ENCODE results near the gene HLA-DMB. TPM values are rescaled to one million over a fixed set of nuclear protein-coding genes. Genes with fewer than 3 reads are reported as not detected.

The HLA-DMB gene
- total RNA-seq, 4 donors from 2014 or later: 59.4 to 199 (median 91.6) TPM

DNA sequence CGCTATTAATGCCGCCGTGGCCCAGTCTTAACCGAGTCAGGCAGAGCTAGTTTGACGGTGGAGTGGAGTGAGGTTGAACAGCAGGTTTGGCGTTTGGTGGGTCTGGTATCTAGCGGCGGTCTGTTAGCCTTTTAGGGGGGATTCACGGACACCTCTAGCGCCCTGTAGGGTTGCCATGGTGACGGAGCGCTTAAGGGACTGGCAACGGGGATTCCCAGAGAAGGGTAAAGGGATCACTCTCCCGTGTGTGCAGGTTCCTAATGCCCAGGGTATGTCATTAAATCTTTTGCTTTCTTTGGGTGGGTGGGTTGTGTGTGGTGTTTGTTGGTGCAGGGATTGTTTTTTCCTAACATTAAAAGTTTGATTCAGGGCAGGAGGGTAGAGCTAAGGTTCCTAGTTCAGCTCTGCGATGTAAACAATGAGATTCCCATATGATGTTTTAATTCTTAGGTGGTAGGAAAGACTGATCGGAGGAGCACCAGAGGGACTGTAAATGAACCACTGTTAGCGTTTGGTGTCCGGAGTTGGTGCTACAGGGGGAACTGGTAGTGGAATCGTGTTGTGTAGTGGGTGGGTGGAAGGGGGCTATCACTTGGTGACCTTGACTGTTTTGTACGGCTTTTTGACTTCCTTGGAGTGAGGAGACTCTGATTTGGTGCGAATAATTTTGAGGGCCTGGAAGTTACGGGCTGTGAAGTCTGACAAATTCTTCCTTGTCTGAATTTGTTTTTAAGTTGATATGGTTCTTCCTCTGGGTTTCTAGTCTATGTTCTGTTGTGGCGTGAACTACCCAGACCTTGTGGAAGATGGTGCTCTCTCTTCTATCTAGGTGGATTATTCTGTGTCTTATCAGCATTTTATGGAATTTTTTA is 32.6 kb upstream of the HLA-DMB start:
- Histone ChIP-seq H3K9me3 (no peaks in the 10 kb centered on the region), H3K4me1 (peaks cover 0 to 41% (median 5%) of the 10 kb centered on the region in 4 donors), H3K27me3 (no peaks in the 10 kb centered on the region), H3K27ac (peak overlapping the region; percentile 74 to 100 (median 100)), H3K4me3 (peak overlapping the region; percentile 81 to 95 (median 90)), H3K36me3 (peaks cover 0 to 51% (median 3%) of the 10 kb centered on the region in 3 donors)
- peak in 2 of 3 donors; percentile 47 to 68 for DNase-seq
- TF ChIP-seq, protein P1, sequence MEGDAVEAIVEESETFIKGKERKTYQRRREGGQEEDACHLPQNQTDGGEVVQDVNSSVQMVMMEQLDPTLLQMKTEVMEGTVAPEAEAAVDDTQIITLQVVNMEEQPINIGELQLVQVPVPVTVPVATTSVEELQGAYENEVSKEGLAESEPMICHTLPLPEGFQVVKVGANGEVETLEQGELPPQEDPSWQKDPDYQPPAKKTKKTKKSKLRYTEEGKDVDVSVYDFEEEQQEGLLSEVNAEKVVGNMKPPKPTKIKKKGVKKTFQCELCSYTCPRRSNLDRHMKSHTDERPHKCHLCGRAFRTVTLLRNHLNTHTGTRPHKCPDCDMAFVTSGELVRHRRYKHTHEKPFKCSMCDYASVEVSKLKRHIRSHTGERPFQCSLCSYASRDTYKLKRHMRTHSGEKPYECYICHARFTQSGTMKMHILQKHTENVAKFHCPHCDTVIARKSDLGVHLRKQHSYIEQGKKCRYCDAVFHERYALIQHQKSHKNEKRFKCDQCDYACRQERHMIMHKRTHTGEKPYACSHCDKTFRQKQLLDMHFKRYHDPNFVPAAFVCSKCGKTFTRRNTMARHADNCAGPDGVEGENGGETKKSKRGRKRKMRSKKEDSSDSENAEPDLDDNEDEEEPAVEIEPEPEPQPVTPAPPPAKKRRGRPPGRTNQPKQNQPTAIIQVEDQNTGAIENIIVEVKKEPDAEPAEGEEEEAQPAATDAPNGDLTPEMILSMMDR (IDR thresholded peaks at IDR 0.05): no peak
- TF ChIP-seq POLR2A (IDR thresholded peaks at IDR 0.05): no peak

DNA sequence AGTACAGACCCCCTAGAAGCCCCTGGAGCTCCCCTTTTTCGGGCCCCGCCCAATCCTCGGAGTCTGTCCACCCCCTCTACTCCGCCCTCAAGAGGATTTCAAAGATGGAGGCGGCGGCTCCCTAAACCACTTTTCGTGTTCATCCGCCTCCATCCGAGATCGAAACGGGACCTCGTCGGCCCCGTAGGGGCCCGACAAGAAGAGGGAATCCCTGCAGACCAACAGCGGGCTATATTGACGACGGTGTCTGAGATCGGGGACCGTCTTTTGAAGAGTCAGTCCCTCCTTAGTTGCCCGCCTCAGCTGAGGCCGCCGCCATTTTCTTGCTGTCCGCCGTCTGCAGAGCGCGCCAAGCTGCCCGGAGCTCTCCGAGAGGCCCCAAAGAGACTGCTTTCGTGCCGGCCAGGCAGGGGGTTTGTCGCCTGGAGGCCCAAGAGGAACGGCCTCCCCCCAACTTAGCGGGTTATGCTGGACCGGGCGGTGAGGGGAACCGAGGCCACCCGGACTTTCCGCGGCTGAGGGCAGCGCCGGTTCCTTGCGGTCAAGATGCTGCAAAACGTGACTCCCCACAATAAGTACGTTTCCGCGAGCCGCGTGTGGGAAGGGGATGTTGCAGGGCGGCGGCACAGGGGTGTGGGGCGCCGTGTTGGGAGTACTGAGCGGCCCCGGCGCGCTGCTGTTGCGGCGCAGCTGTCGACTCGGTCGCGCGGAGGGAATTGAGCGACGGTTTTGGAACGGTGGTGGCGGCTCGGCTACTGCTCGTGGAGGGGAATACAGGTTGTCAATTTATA is 31.7 kb upstream of the HLA-DMB start:
- Histone ChIP-seq H3K9me3 (no peaks in the 10 kb centered on the region), H3K4me1 (peaks cover 0 to 33% (median 5%) of the 10 kb centered on the region in 4 donors), H3K27me3 (no peaks in the 10 kb centered on the region), H3K36me3 (peaks cover 0 to 43% (median 3%) of the 10 kb centered on the region in 3 donors), H3K27ac (peak overlapping the region; percentile 74 to 100 (median 100)), H3K4me3 (peak overlapping the region; percentile 81 to 95 (median 90))
- DNase-seq: peak; percentile 58 to 79 (median 66)
- TF ChIP-seq, protein P1 (IDR thresholded peaks at IDR 0.05): no peak
- TF ChIP-seq POLR2A (IDR thresholded peaks at IDR 0.05): no peak

DNA sequence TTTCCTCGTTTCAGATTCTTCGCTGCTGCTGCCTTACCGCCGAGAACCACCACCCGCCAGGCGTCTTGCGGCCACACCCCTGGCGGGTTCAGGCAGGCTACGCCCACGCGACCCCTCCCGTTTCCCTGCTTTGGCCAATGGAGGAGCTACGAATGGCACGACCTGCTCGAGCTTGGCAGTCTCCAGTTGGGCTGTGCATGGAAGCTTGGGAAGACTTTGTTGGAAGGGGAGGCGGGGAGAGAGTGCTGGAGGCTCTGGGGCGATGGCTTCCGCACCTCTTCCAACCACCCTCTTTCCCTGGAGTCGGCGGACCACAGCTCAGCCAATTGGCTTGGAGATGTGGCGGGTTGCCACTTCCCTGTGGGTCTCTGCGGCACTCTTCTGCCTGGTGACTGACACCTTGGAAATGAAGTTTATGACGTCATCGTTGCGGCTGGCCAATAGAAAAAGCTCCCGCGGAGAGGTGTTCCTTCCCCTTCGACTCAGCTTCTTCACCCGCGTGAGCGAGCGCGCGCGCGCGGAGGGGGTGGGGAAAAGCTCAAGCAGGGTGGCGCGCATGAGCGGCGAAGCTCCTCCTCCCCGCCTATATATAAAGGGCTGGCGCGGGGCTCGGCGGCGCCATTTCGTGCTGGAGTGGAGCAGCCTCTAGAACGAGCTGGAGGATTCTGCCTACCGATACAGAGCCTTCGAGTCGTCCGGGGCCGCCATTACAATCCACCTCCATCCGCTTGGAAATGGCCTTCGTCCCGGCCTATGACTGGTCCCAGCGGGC is 30.9 kb upstream of the HLA-DMB start:
- Histone ChIP-seq H3K4me1 (peaks cover 0 to 32% (median 5%) of the 10 kb centered on the region in 4 donors), H3K27ac (peak overlapping the region; percentile 96 to 100 (median 100)), H3K4me3 (peak overlapping the region; percentile 81 to 95 (median 90)), H3K36me3 (peaks cover 0 to 35% (median 0%) of the 10 kb centered on the region in 3 donors), H3K9me3 (no peaks in the 10 kb centered on the region), H3K27me3 (no peaks in the 10 kb centered on the region)
- TF ChIP-seq POLR2A (IDR thresholded peaks at IDR 0.05): peak; percentile 97 to 99
- TF ChIP-seq, protein P1 (IDR thresholded peaks at IDR 0.05): peak in 2 of 6 experiments; percentile 24 to 36
- peak; percentile 99 to 100 (median 99) for DNase-seq

DNA sequence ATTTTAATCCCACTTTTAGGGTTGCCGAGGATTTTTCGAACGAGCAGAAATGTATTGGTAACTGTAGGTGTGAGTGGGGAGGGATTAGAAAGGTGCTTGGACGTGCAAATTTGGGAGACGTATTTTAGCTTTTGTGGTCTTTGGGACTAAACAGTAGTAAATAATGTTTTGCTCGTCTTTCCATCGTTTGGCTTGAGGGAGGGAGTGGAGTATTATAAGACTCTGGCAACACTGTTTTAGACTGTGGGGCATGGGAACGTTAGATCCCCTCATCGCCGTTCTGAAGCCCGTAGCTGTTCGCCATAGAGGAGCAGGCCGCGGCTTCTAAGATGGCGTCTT is 30.4 kb upstream of the HLA-DMB start:
- H3K4me3 ChIP-seq: peak overlapping the region; percentile 74 to 95 (median 79)
- no peaks in the 10 kb centered on the region for H3K9me3 ChIP-seq
- H3K27me3 ChIP-seq: no peaks in the 10 kb centered on the region
- peaks cover 0 to 29% (median 0%) of the 10 kb centered on the region in 3 donors for H3K36me3 ChIP-seq
- DNase-seq: no peak
- TF ChIP-seq, protein P1 (IDR thresholded peaks at IDR 0.05): no peak
- no peak for TF ChIP-seq POLR2A (IDR thresholded peaks at IDR 0.05)
- peak overlapping the region; percentile 96 to 100 (median 100) for H3K27ac ChIP-seq
- H3K4me1 ChIP-seq: peaks cover 0 to 32% (median 5%) of the 10 kb centered on the region in 4 donors

Data from Peyer's patch (tissue), 4 donors.